ENCODE measurements around the gene ADAMTS6.

GRCh38 chr5:65468633-65469032 lies 13.1 kb downstream of the ADAMTS6 start:
- TF ChIP-seq CTCF (IDR thresholded peaks at IDR 0.05) (no peak), EP300 (IDR thresholded peaks at IDR 0.05) (no peak), POLR2A (IDR thresholded peaks at IDR 0.05) (no peak), POLR2AphosphoS5 (IDR thresholded peaks at IDR 0.05) (no peak)

All from upper lobe of left lung (tissue), 4 donors.